Astrocyte of the spinal cord (primary cell): Measurements from ENCODE around the gene PRR3.

ENCODE experiments used
- DNase-seq: peaks from one replicate; pipeline ENCODE4 v3.0.0; 2011; ENCODE audit warnings: low read depth, low spot score
- H3K4me3 ChIP-seq: 2 replicates; pipeline ENCODE4 v1.5.1; 2011; ENCODE audit warnings: low read depth, mild to moderate bottlenecking, low read length, moderate library complexity
- in situ Hi-C: cut with HindIII; loops from 2 replicates; pipeline ENCODE4 v1.10.0; 2017; ENCODE audit warnings: low sequenced_read_pairs
- TF ChIP-seq, protein P1 (sequence below): IDR thresholded peaks from 2 replicates; pipeline ENCODE4 v1.5.1; 2012; ENCODE audit warnings: low read depth, mild to moderate bottlenecking, low read length, inconsistent platforms

PRR3 gene

DNA sequence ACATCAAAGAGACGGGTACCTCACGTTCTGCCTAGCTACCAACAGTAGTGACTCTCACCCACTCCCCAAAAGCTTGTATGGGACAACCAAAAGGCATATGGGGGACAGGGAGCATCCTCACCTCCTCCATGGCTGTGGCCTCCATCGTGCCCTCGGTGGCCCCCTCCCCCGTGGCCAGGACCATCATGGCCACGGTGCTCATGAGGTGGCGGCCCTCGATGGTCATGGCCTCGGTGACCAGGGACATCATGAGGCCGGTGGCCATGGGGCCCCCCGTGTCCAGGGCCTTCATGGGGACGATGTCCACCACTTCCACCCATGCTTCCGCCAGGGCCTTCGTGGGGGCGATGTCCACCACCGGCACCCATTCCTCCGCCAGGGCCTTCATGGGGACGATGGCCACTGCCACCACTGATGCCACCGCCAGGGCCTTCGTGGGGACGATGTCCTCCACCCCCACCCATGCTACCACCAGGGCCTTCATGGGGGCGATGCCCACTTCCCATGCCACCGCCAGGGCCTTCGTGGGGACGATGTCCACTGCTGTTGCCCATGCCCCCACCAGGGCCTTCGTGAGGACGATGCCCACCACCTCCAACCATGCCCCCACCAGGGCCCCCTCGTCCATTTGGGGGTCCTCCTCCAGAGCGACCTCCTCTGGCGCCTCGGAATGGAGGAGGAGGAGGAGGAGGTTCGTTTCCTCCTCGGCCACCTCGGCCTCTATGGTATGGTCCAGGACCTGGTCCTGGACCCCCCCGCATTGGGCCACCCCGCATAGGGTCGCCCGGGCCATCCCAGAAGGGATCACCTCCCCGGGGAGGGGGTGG is 44.9 kb downstream of the PRR3 start:
- no peak for DNase-seq
- H3K4me3 ChIP-seq, result no peak overlapping the region
- in situ Hi-C loops, result no loop called here
- TF ChIP-seq, protein P1, sequence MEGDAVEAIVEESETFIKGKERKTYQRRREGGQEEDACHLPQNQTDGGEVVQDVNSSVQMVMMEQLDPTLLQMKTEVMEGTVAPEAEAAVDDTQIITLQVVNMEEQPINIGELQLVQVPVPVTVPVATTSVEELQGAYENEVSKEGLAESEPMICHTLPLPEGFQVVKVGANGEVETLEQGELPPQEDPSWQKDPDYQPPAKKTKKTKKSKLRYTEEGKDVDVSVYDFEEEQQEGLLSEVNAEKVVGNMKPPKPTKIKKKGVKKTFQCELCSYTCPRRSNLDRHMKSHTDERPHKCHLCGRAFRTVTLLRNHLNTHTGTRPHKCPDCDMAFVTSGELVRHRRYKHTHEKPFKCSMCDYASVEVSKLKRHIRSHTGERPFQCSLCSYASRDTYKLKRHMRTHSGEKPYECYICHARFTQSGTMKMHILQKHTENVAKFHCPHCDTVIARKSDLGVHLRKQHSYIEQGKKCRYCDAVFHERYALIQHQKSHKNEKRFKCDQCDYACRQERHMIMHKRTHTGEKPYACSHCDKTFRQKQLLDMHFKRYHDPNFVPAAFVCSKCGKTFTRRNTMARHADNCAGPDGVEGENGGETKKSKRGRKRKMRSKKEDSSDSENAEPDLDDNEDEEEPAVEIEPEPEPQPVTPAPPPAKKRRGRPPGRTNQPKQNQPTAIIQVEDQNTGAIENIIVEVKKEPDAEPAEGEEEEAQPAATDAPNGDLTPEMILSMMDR, result no peak

DNA sequence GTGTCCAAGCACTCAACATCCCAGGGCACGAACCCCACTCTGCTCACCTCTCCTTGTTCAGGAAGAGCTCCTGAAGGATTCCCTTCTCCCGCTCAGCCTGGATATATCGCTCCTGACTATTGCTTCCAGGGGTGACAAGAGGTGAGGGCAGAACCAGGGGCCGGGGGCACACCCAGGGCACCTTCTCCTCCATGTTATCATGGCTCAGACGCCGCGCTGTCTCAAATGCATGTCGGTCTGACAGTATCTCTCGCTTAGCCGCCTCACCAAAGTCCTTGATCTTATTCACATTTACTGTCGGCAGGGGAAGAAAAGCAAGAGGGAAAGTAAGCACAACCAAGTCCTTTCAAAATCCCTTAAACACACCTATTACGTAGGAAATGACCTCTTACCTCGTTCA is 46.9 kb downstream of the PRR3 start:
- DNase-seq, result no peak
- no peak overlapping the region for H3K4me3 ChIP-seq
- in situ Hi-C loops, result no loop called here
- TF ChIP-seq, protein P1, result no peak

DNA sequence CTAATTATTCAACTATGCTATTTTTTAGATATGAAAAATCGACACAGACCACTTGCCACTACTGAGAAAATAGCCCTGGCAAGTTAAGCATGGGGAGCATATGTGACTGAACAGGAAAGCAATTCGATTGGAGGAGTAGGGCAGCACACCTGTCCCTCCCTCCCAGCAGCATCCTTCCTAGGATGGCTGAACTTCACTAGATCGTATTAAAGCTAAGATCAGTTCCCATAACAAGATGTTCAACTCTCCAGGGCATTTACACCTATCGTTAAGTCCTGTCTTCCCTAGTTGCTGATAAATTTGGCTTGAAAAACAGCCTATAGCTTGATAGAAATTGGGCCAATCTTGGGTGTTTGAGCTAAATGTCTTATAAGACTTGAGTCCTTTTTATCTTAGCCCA is 53.0 kb downstream of the PRR3 start:
- H3K4me3 ChIP-seq, result no peak overlapping the region
- in situ Hi-C loops, result no loop called here
- no peak for DNase-seq
- TF ChIP-seq, protein P1, result no peak

DNA sequence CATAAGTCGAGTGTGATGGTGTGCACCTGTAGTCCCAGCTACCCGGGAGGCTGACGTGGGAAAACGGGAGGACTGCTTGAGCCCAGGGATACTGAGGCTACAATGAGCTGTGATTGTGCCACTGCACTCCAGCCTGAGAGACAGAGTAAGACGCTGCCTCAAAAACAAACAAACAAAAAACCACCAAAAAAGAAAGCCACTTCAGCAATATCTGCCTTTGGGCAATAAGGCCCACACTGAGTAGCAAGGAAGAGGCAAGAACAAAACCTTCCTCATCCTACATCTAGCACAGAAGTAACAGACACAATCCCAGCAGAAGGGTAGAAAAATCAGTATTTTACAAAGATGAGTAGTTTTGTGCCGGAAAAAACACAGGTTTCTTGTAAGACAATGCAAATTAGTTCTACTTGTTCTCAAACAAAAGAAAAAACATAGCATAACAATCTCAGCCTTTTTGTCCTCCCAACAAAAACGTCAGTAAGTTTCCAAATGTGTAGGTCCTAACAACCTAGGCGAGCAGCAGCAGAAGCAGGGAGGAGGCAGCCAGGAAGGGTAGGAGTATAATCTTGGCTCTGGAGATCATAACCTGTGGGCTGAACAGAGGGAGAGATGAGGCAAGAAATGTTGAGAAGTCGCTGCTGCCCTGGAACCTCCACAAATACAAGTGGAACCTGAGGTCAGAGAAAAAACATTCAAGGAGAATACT is 54.2 kb downstream of the PRR3 start:
- TF ChIP-seq, protein P1, result no peak
- in situ Hi-C loops, result no loop called here
- H3K4me3 ChIP-seq, result no peak overlapping the region
- DNase-seq, result no peak

DNA sequence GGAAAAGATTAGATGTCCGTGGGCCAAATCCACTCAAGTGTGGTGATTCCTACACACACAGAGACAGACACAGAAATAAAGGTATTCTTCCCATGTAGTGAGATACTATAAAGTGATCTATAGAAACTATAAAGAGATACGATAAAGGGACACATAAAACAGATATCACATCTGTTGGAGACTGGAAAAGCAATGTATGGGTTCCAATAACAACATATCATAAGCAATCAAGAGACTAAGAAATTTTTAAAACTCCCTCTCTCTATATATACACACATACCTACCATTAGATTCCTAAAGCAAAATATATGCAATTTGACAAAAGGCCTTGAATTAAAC is 54.7 kb downstream of the PRR3 start:
- TF ChIP-seq, protein P1, result no peak
- in situ Hi-C loops, result no loop called here
- no peak overlapping the region for H3K4me3 ChIP-seq
- no peak for DNase-seq

DNA sequence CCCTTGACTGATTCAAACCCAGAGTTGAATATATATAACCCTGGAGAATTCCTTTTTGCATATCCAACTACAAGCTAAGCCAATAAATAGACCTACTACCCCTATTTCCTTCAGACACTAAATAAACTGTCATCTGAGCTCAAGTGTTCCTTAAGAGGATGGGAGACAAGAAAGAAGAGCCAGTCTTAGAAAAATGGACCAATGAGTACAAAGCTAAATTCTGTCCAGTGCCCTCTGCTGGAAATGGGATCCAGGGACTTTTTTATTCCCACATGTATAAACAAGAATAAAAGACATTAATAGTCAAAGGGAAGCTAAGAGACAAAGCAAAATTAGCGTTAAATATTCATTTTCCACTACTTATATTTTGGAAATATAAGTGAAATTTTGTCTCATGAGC is 55.1 kb downstream of the PRR3 start:
- in situ Hi-C loops, result no loop called here
- TF ChIP-seq, protein P1, result peak; percentile 45
- H3K4me3 ChIP-seq, result no peak overlapping the region
- DNase-seq, result no peak
